BE2C (cell line): ENCODE results near the gene RARA.
A peak's percentile ranks its signal among the peaks of the same experiment; 100 is the strongest.

Experiments used
- DNase-seq: peaks from one replicate; pipeline ENCODE4 v3.0.0-alpha.2; 2020
- H3K27me3 ChIP-seq: fragments of 250-450 bp; sonication (Bioruptor Pico); 2 replicates; pipeline ENCODE4 v1.5.1; 2020; ENCODE audit warnings: mild to moderate bottlenecking
- H3K36me3 ChIP-seq: fragments of 250-450 bp; sonication (Bioruptor Pico); 2 replicates; pipeline ENCODE4 v1.5.1; 2020; ENCODE audit warnings: mild to moderate bottlenecking
- H3K4me1 ChIP-seq: fragments of 250-450 bp; sonication (Bioruptor Pico); 2 replicates; pipeline ENCODE4 v1.5.1; 2020
- H3K4me3 ChIP-seq: 2 replicates; pipeline ENCODE4 v1.5.1; 2011; ENCODE audit warnings: low read depth, low read length
- H3K9me3 ChIP-seq: fragments of 250-450 bp; sonication (Bioruptor Pico); 2 replicates; pipeline ENCODE4 v1.5.1; 2020
- CTCF ChIP-seq: IDR thresholded peaks from 2 replicates; pipeline ENCODE4 v1.5.1; 2012; ENCODE audit warnings: mild to moderate bottlenecking, low read depth, low read length

The RARA gene

GRCh38 chr17:40307001-40307730, 1.8 kb upstream of the RARA start:
- Histone ChIP-seq H3K4me3 (peak overlapping the region; percentile 12), H3K9me3 (no peaks in the 10 kb centered on the region), H3K27me3 (no peaks in the 10 kb centered on the region), H3K36me3 (peaks cover 7% of the 10 kb centered on the region), H3K4me1 (peaks cover 71% of the 10 kb centered on the region)
- no peak for TF ChIP-seq CTCF
- peak; percentile 80 for DNase-seq

GRCh38 chr17:40307740-40308239, 1.2 kb upstream of the RARA start:
- Histone ChIP-seq H3K4me3 (peak overlapping the region; percentile 12), H3K9me3 (no peaks in the 10 kb centered on the region), H3K4me1 (peaks cover 75% of the 10 kb centered on the region), H3K27me3 (no peaks in the 10 kb centered on the region), H3K36me3 (peaks cover 1% of the 10 kb centered on the region; the same call in 1 of the 2 replicates)
- no peak for DNase-seq
- no peak for TF ChIP-seq CTCF

GRCh38 chr17:40309949-40310510, 1.1 kb downstream of the RARA start:
- H3K9me3 ChIP-seq = no peaks in the 10 kb centered on the region
- TF ChIP-seq CTCF = no peak
- H3K36me3 ChIP-seq = no peaks in the 10 kb centered on the region
- H3K4me1 ChIP-seq = peaks cover 70% of the 10 kb centered on the region
- no peaks in the 10 kb centered on the region for H3K27me3 ChIP-seq
- peak overlapping the region; percentile 95 for H3K4me3 ChIP-seq
- peak; percentile 47 for DNase-seq

GRCh38 chr17:40310882-40311391, 2.0 kb downstream of the RARA start:
- no peaks in the 10 kb centered on the region for H3K27me3 ChIP-seq
- H3K9me3 ChIP-seq = no peaks in the 10 kb centered on the region
- H3K36me3 ChIP-seq = no peaks in the 10 kb centered on the region
- H3K4me3 ChIP-seq = peak overlapping the region; percentile 95
- no peak for TF ChIP-seq CTCF
- peak; percentile 82 for DNase-seq
- H3K4me1 ChIP-seq = peaks cover 69% of the 10 kb centered on the region

GRCh38 chr17:40311575-40311974, 2.6 kb downstream of the RARA start:
- H3K36me3 ChIP-seq = no peaks in the 10 kb centered on the region
- DNase-seq = peak; percentile 61
- peaks cover 69% of the 10 kb centered on the region for H3K4me1 ChIP-seq
- H3K27me3 ChIP-seq = no peaks in the 10 kb centered on the region
- TF ChIP-seq CTCF = no peak
- H3K4me3 ChIP-seq = peak overlapping the region; percentile 95
- H3K9me3 ChIP-seq = no peaks in the 10 kb centered on the region
